IgD-negative memory B cell (primary cell): ENCODE results near the gene CCDC92. TPM values are rescaled to one million over a fixed set of nuclear protein-coding genes. Genes with fewer than 3 reads are reported as not detected.

ENCODE experiments used
- polyA plus RNA-seq: library from polyadenylated mRNA; unstranded; fragments of 300-500 nt; fragmentation: Illumina TruSeq; gene quantifications from one replicate; pipeline ENCODE4 v1.2.3, GENCODE V29; 2021

CCDC92 gene
- polyA plus RNA-seq, 1 donor from 2014 or later: 27.8 TPM

Other genes with a start within 250 kb of the CCDC92 start
- 0.40 TPM for gene DNAH10, start 210.5 kb downstream of the CCDC92 start, polyA plus RNA-seq
- gene ZNF664, start 384 bp upstream of the CCDC92 start, polyA plus RNA-seq: 10.3 TPM